A204.1 (cell line): ENCODE results near the gene CRTC1.
"Not testable (repeated sequence)": the region's sequence is repeated elsewhere in the genome, so short reads cannot be mapped to it uniquely, and the experiment has no call there.

Experiments used
- FAIRE-seq: peaks from 2 replicates; lab custom pipeline; 2012; peaks lifted over from hg19 to GRCh38; lab: Jason Lieb, UNC

The CRTC1 gene

GRCh38 chr19:18669883-18670282, 13.6 kb upstream of the CRTC1 start:
- no peak for FAIRE-seq

GRCh38 chr19:18670312-18670711, 13.2 kb upstream of the CRTC1 start:
- FAIRE-seq = no peak

GRCh38 chr19:18671303-18672043, 12.0 kb upstream of the CRTC1 start:
- FAIRE-seq = no peak

GRCh38 chr19:18672044-18672451, 11.4 kb upstream of the CRTC1 start:
- FAIRE-seq = no peak

- FAIRE-seq = no peak
Observed at GRCh38 chr19:18672606-18673337, 10.7 kb upstream of the CRTC1 start.

GRCh38 chr19:18674616-18675015, 8.9 kb upstream of the CRTC1 start:
- FAIRE-seq = no peak

- no peak for FAIRE-seq
Observed at GRCh38 chr19:18675779-18676178, 7.7 kb upstream of the CRTC1 start.

- FAIRE-seq = no peak
Observed at GRCh38 chr19:18676692-18677091, 6.8 kb upstream of the CRTC1 start.

- no peak for FAIRE-seq
Observed at GRCh38 chr19:18677156-18677555, 6.3 kb upstream of the CRTC1 start.

- not testable (repeated sequence) for FAIRE-seq
Observed at GRCh38 chr19:18680148-18680547, 3.3 kb upstream of the CRTC1 start.

- FAIRE-seq = no peak
Observed at GRCh38 chr19:18682807-18683108, 722 bp upstream of the CRTC1 start.

- FAIRE-seq = no peak
Observed at GRCh38 chr19:18683958-18684641, 620 bp downstream of the CRTC1 start.

- FAIRE-seq = no peak
Observed at GRCh38 chr19:18684642-18684993, 1.1 kb downstream of the CRTC1 start.

GRCh38 chr19:18685597-18686190, 2.2 kb downstream of the CRTC1 start:
- FAIRE-seq = no peak

GRCh38 chr19:18687740-18688465, 4.4 kb downstream of the CRTC1 start:
- no peak for FAIRE-seq

- FAIRE-seq = no peak
Observed at GRCh38 chr19:18696023-18696422, 12.5 kb downstream of the CRTC1 start.

GRCh38 chr19:18697680-18698079, 14.2 kb downstream of the CRTC1 start:
- no peak for FAIRE-seq

GRCh38 chr19:18698321-18699167, 15.1 kb downstream of the CRTC1 start:
- no peak for FAIRE-seq

GRCh38 chr19:18699403-18700054, 16.0 kb downstream of the CRTC1 start:
- no peak for FAIRE-seq

GRCh38 chr19:18700501-18701249, 17.2 kb downstream of the CRTC1 start:
- FAIRE-seq = no peak
